Activated CD4-positive, alpha-beta T cell treated with anti-CD3 and anti-CD28 coated beads, Interleukin-2, amount 10 ng/mL, durations not matched to agents 7 days and 5 days (primary cell): Measurements from ENCODE around the gene KDM4B. TPM values are rescaled to one million over a fixed set of nuclear protein-coding genes. Genes with fewer than 3 reads are reported as not detected.

ENCODE experiments used
- CTCF ChIA-PET: fragments of 350-600 bp; sonication (Branson Sonifier 250); formaldehyde crosslinking; loops from one replicate; lab custom pipeline; 2021; ENCODE audit warnings: antibody characterized with exemption; lab: Charles Lee
- POLR2A ChIA-PET: fragments of 350-600 bp; sonication (Branson Sonifier 250); formaldehyde crosslinking; loops from one replicate; lab custom pipeline; 2021; ENCODE audit warnings: antibody characterized with exemption; lab: Charles Lee
- DNase-seq: peaks from one replicate; pipeline ENCODE4 v3.0.0-alpha.2; 2020
- H3K27ac Mint-ChIP-seq: one replicate; pipeline ENCODE4 v1.8.0; 2021; ENCODE audit warnings: mild to moderate bottlenecking, moderate library complexity, mixed read lengths
- H3K27me3 Mint-ChIP-seq: one replicate; pipeline ENCODE4 v1.8.0; 2021; ENCODE audit warnings: mixed read lengths
- H3K36me3 Mint-ChIP-seq: one replicate; pipeline ENCODE4 v1.8.0; 2021; ENCODE audit warnings: low read depth, mixed read lengths
- H3K4me1 Mint-ChIP-seq: one replicate; pipeline ENCODE4 v1.8.0; 2021; ENCODE audit warnings: mixed read lengths
- H3K4me3 Mint-ChIP-seq: one replicate; pipeline ENCODE4 v1.8.0; 2021; ENCODE audit warnings: mild to moderate bottlenecking, moderate library complexity, mixed read lengths
- H3K9me3 Mint-ChIP-seq: one replicate; pipeline ENCODE4 v1.8.0; 2021; ENCODE audit warnings: mixed read lengths
- total RNA-seq, 2 experiments: library from RNA; stranded (reverse); gene quantifications; one replicate each; pipeline ENCODE4 v1.2.3, GENCODE V29; 2021

Gene KDM4B
- total RNA-seq, 2 experiments from 2014 or later, result 37.1 to 40.2 TPM

DNA sequence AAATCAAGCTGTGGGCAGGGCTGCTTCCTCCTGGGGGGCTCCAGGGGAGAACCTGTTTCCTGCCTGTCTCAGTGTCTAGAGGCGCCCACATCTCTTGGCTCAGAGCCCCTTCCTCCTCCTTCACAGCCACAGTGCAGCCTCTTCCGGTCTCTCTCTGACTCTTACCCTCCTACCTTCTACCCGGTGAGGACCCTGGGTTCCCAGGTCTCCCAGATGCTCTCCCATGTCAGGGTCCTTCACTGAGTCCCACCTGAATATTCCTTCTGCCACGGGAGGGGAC lies 153.1 kb downstream of the KDM4B start:
- DNase-seq, result no peak
- H3K27me3 Mint-ChIP-seq, result no peaks in the 10 kb centered on the region
- H3K9me3 Mint-ChIP-seq, result no peaks in the 10 kb centered on the region
- no peaks in the 10 kb centered on the region for H3K36me3 Mint-ChIP-seq
- POLR2A ChIA-PET, result no interaction called here
- H3K4me1 Mint-ChIP-seq, result peaks cover 7% of the 10 kb centered on the region
- no peak overlapping the region for H3K4me3 Mint-ChIP-seq
- CTCF ChIA-PET, result no interaction called here
- H3K27ac Mint-ChIP-seq, result no peak overlapping the region

DNA sequence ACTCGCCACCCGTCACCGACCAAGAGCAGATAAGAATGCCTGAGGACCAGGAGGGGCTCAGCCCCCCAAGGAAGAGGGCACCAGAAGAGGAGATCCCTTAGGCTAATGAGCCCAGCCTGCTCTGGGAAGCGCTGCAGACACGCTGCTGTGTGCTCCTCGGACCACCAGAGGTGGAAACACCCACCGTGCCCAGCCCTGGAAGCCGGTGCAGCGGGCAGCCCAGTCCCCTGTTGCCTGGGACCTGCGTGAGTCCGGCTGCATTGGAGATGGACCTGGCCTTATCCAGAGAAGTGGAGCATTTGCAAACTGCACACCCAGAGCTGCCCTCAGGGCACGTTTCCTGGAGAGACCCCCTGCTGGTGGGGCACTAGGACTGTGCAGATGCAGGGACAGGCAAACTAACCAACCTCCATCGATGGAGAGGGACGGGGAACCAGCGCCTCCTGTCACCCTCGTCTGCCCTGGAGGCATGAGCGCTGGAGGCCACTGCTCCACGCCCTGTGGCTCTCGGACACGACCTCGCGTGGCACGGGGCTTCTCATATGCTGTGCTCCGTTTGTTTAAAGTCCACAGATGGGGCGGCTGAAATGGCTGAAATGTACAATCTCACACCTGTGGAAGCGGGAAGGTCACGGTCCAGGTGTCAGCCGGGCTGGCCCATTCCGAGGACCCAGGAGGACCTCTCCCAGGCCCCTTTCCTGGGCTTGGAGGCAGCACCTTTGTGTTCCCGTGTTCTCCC lies 153.9 kb downstream of the KDM4B start:
- ChIA-PET CTCF (no interaction called here), POLR2A (no interaction called here)
- H3K27me3 Mint-ChIP-seq, result no peaks in the 10 kb centered on the region
- H3K4me1 Mint-ChIP-seq, result peaks cover 7% of the 10 kb centered on the region
- no peak overlapping the region for H3K4me3 Mint-ChIP-seq
- no peaks in the 10 kb centered on the region for H3K9me3 Mint-ChIP-seq
- no peak overlapping the region for H3K27ac Mint-ChIP-seq
- DNase-seq, result no peak
- no peaks in the 10 kb centered on the region for H3K36me3 Mint-ChIP-seq

DNA sequence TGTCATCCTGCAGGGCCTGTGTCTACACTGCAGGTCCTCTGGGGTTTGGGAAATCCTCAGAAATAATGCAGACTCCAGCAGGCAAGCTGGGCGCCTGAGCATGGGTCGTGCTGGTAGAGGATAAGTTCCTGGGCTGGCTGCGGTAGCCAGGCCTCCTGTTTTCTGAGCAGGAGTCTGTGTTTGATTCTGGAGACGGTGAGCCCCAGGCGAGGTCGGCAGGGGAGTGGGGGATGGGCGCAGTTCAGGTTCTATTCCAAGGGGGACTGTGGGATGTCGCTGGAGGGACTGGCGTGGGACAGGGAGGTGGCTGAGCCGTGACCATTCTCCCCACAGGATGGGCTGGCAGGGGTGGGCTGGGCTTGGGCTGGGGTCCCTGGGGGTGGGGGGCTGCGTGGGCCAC lies 154.7 kb downstream of the KDM4B start:
- CTCF ChIA-PET, result no interaction called here
- H3K27me3 Mint-ChIP-seq, result no peaks in the 10 kb centered on the region

DNA sequence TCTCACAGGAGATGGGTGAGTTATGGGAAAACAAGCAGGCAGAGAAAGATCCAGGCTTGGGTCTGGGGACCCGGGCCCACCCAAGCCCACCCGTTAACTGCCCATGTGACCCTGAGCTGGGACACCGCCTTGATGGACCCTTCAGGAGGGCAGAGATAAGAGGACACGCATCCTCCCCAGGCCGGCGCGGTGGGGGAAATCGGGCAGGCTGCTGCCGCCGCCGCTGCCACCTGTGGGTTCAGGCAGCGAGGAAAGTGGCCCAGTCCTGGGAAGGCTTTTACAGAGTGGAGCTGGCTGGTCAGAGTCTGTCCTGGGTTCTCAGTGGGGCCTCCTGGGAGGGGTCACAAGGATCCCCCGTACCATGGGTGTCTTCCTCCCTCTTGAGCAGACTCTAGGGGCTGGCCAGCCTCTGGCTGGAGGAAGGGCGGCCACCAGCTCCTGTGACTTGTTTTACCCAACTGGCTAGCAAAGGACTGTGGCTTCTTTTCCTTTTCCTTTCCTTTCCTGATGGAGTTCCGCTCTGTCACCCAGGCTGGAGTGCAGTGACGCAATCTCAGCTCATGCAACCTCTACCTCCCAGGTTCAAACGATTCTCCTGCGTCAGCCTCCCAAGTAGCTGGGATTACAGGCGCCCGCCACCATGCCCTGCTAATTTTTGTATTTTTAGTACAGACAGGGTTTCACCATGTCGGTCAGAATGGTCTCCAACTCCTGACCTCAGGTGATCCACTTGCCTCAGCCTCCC lies 155.4 kb downstream of the KDM4B start:
- H3K9me3 Mint-ChIP-seq, result no peaks in the 10 kb centered on the region
- no peaks in the 10 kb centered on the region for H3K27me3 Mint-ChIP-seq
- no peaks in the 10 kb centered on the region for H3K36me3 Mint-ChIP-seq
- peaks cover 7% of the 10 kb centered on the region for H3K4me1 Mint-ChIP-seq
- no peak overlapping the region for H3K27ac Mint-ChIP-seq
- H3K4me3 Mint-ChIP-seq, result no peak overlapping the region
- POLR2A ChIA-PET, result no interaction called here
- CTCF ChIA-PET, result no interaction called here
- no peak for DNase-seq

More for the DNA sequence above, 154.7 kb downstream of the KDM4B start:
- Mint-ChIP-seq H3K4me3 (no peak overlapping the region), H3K9me3 (no peaks in the 10 kb centered on the region), H3K4me1 (peaks cover 7% of the 10 kb centered on the region), H3K27ac (peak overlapping the region; percentile 50), H3K36me3 (no peaks in the 10 kb centered on the region)
- POLR2A ChIA-PET, result no interaction called here
- DNase-seq, result no peak

DNA sequence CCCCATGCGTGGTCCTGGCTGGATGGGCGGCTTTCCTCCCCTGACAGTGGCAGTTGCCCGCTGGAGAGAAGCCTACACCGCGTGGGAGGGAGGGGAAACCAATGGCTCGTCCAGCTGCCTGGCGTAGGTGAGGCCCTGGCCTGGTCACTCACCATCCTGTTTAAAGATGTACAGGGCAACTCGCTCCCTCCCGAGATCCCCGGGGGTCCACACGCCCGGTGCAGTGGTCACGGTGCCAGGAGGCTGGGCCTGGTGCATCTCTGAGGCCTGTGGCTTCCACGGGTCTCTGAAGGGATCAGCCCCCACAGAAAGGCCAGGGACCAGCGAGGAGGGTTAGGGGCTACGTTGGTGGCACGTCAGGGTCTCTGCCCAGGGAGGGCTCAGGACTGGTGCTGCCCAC lies 156.5 kb downstream of the KDM4B start:
- POLR2A ChIA-PET, result no interaction called here
- peaks cover 14% of the 10 kb centered on the region for H3K4me1 Mint-ChIP-seq

DNA sequence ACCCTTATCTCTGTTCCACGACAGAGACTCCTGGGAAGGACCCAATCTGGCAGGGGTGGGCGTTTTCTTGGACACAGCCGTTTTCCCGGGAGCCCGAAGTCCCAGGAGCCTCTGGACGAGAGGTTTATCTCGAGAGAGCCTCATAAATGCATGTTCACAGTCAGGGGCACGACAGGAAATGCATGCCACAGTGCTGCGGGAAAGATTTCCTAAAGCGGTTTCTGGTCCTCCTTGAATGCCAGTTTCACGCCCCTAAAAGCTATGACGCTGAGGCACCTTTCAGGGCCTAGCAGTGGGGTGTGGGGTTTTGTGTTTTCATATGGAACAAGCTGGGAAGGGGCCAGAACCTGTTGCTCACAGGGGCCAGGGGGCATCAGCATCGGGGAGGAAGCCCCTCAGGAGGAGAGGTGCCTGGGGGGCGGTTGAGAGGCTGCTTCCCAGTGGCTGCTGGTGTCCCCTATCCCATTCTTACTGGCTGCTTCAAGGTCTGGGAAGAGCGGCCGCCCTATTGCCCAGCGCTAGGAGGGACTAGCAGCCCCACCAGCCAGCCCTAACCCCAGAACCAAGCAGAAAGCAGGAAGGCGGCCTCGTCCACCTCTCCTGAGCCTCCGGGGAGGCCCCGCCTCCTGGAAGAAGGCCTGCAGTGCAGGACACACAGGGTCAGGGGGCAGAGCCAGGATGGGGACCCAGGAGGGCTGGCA lies 157.0 kb downstream of the KDM4B start:
- CTCF ChIA-PET, result no interaction called here
- DNase-seq, result no peak
- Mint-ChIP-seq H3K4me1 (peaks cover 20% of the 10 kb centered on the region), H3K4me3 (no peak overlapping the region), H3K27ac (no peak overlapping the region), H3K9me3 (no peaks in the 10 kb centered on the region), H3K36me3 (no peaks in the 10 kb centered on the region), H3K27me3 (no peaks in the 10 kb centered on the region)
- POLR2A ChIA-PET, result no interaction called here

More for the DNA sequence above, 156.5 kb downstream of the KDM4B start:
- DNase-seq, result no peak
- CTCF ChIA-PET, result no interaction called here
- Mint-ChIP-seq H3K9me3 (no peaks in the 10 kb centered on the region), H3K27me3 (no peaks in the 10 kb centered on the region), H3K4me3 (no peak overlapping the region), H3K27ac (no peak overlapping the region), H3K36me3 (no peaks in the 10 kb centered on the region)

DNA sequence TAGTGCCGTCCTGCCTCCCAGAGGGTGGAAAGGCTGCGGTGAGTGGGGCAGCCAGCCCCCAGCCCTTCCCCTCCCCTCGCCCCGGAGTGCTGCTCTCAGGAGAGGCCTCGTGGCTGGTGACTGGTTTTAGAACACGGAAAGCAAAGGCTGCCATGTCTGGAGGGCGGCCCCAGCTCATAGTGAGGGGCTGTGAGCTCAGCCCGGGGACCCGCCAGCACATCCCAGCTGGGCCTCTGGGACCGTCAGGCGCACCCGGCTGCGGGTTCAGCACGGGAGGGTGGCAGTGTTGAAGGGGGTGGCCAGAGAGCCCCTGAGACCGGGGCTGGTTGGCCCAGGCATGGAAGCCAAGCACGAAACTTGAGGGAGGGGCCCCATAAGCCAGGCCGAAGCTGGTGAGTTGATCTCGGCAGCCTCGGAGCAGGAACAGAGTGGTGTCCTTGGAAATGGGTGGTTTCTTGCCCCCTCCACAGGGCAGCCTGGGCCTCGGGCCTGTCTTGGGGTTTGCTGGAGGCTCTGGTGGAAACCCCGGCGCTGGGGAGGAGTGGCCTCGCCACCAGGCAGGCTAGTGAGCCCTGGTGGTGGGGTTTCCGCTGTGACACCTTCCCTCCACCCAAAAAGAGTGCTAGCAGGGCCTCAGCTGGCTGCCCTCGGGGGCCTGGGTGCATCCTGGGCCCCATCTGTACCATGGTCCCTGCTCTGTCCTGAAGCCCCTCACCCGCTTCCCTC lies 157.7 kb downstream of the KDM4B start:
- DNase-seq, result no peak
- Mint-ChIP-seq H3K4me3 (no peak overlapping the region), H3K27me3 (no peaks in the 10 kb centered on the region), H3K36me3 (no peaks in the 10 kb centered on the region), H3K9me3 (no peaks in the 10 kb centered on the region), H3K27ac (no peak overlapping the region), H3K4me1 (peaks cover 24% of the 10 kb centered on the region)
- POLR2A ChIA-PET, result no interaction called here
- CTCF ChIA-PET, result no interaction called here

DNA sequence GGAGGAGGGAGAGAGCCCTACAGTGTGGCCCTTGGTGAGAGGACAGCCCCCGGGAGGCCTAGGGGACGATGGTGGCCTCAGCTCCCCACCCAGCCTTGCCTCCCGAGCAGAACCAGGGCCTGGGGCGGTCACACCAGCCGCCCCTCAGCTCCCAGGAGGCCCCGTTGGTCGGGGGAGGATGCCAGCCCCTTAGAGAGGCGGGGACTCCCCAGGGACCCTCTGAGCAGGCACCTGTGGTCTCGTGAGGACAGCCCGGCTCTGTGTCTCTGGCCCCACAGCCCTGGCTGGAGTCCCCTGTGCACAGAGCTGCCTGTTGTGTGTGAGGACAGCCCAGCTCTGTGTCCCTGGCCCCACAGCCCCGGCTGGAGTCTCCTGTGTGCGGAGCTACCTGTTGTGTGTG lies 158.8 kb downstream of the KDM4B start:
- no peaks in the 10 kb centered on the region for H3K36me3 Mint-ChIP-seq
- no peaks in the 10 kb centered on the region for H3K9me3 Mint-ChIP-seq
- DNase-seq, result no peak
- peaks cover 27% of the 10 kb centered on the region for H3K4me1 Mint-ChIP-seq
- no peak overlapping the region for H3K27ac Mint-ChIP-seq
- H3K4me3 Mint-ChIP-seq, result no peak overlapping the region
- no peaks in the 10 kb centered on the region for H3K27me3 Mint-ChIP-seq
- POLR2A ChIA-PET, result no interaction called here
- CTCF ChIA-PET, result no interaction called here

DNA sequence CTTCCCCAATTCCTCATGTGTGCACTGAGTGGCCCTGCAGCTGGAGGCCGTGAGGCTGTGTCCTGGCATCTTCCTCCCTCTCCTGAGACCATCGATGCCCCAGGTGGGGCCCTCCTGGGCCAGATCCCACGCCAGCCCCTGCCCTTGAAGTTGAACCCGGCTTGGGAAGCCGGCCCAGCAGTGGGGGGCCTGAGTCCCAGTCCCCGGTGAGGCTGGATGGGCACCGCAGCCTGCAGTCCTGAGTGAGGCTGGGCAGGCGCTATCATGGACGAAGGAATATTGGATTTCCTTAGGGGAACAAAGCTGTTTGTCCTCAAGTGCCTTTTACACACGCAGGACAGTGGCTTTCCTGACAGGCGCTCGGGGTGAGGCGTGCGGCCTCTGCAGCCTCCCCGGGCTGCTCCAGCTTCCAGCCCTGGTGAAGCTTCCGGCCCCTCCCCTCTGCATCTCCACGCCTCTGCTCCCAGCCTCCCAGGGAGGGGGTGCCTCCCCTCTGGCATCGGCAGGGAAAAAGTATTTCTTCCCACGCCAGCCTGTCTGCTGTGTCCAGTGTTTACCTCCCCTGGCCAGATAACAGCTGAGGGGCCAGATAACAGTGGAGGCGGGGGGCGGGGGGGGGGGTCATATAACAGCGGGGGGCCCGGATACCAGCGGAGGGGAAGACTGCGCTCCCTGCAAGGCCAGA lies 159.5 kb downstream of the KDM4B start:
- no peak for DNase-seq
- Mint-ChIP-seq H3K4me3 (no peak overlapping the region), H3K4me1 (peaks cover 27% of the 10 kb centered on the region), H3K27ac (no peak overlapping the region), H3K27me3 (no peaks in the 10 kb centered on the region), H3K9me3 (no peaks in the 10 kb centered on the region), H3K36me3 (no peaks in the 10 kb centered on the region)
- ChIA-PET CTCF (no interaction called here), POLR2A (interaction anchor here (0.5 kb wide), 1 partner anchor 1959 kb away, joined by 4 read pairs; no protein-coding TSS in a partner anchor)

DNA sequence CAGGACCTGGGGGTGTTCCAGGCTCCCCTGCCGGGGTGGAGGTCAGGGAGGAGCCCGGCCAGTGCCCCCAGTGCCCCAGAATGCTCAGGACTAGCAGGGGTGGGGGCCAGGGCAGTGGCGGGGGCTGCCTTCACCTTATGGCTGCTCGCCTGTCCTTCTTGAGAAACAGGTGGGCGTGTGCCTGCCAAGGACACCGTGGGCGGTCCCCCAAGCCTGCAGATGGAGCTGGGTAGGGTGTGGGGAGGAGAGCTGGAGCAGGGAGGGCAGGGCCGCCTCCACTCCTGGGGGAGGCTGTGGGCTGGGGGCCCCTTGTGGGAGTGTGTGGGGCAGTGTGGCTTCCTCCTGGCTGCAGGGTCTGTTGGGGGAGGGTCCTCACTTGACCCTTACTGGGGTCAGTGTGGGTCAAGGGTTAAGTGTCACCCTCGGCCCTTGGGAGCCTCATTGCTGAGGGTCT lies 160.1 kb downstream of the KDM4B start:
- no peaks in the 10 kb centered on the region for H3K9me3 Mint-ChIP-seq
- no peaks in the 10 kb centered on the region for H3K36me3 Mint-ChIP-seq
- no peaks in the 10 kb centered on the region for H3K27me3 Mint-ChIP-seq
- no peak for DNase-seq
- POLR2A ChIA-PET, result no interaction called here
- no peak overlapping the region for H3K4me3 Mint-ChIP-seq
- H3K27ac Mint-ChIP-seq, result no peak overlapping the region
- CTCF ChIA-PET, result no interaction called here
- H3K4me1 Mint-ChIP-seq, result peaks cover 27% of the 10 kb centered on the region

DNA sequence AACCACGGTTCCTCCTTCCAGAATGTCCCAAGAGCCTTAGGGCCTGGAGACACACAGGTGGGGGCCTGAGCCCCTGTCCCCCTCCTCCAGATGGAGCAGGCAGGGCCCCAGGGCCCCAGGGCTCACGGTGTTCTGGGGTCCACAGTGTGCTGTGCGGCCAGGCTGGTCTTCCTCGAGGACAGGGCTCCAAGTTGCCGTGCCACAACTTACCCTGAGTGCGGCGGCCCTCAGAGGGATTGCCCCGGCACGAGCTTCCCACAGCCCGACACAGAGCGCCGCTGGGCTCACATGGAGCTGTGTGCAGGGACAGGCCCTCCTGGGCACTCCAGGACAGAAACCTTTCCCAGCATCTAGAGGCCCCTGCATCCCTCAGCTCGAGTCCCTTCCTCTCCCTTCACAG lies 160.8 kb downstream of the KDM4B start:
- H3K9me3 Mint-ChIP-seq, result no peaks in the 10 kb centered on the region
- H3K4me3 Mint-ChIP-seq, result no peak overlapping the region
- CTCF ChIA-PET, result interaction anchor here (0.6 kb wide), 2 partner anchors 77 to 96 kb away, joined by 3 to 5 read pairs; no protein-coding TSS in a partner anchor

DNA sequence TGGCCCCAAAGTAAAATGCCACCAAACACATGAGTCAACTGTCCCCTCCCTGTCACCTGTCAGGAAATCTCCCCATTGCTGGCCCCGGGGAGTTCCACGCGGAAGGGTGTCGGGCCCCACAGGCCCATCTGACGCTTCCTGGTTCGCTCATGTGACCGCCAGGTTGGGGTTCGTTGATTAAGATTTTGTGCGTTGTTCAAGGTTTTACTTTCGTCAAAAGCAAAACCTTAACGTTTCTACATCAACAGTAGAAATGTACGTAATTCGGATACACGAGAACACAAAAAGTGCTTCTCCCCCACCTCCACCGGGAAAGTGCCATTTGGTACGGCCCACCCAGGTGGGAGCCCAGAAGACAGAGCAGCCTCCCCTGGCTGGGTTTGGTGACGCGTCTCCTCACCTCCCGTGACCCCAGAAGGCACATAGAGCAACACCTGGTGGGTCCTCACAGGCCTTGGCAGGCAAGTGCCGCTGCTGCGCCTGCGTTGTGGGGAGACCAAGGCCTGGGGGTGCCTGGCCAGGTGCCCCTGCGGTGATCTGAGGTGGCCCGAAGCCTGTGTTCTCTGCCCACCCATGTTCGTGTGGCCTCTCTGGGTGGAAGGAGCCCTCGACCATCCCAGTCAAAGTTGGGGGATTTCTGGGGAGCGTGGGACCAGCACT lies 161.6 kb downstream of the KDM4B start:
- peak overlapping the region; percentile 84 for H3K27ac Mint-ChIP-seq
- peaks cover 26% of the 10 kb centered on the region for H3K4me1 Mint-ChIP-seq
- peak; percentile 35 for DNase-seq
- H3K9me3 Mint-ChIP-seq, result no peaks in the 10 kb centered on the region
- ChIA-PET POLR2A (no interaction called here), CTCF (interaction anchor here (0.5 to 0.6 kb wide), 2 partner anchors 97 to 137 kb away, joined by 3 to 5 read pairs; no protein-coding TSS in a partner anchor)
- H3K4me3 Mint-ChIP-seq, result peak overlapping the region; percentile 22
- no peaks in the 10 kb centered on the region for H3K36me3 Mint-ChIP-seq
- H3K27me3 Mint-ChIP-seq, result no peaks in the 10 kb centered on the region

More for the DNA sequence above, 160.8 kb downstream of the KDM4B start:
- H3K27ac Mint-ChIP-seq, result peak overlapping the region; percentile 84
- H3K4me1 Mint-ChIP-seq, result peaks cover 27% of the 10 kb centered on the region
- no peak for DNase-seq
- H3K27me3 Mint-ChIP-seq, result no peaks in the 10 kb centered on the region
- no peaks in the 10 kb centered on the region for H3K36me3 Mint-ChIP-seq
- POLR2A ChIA-PET, result no interaction called here
